Hepatocyte (in vitro differentiated cells): ENCODE results near the gene PPP1CA.

ENCODE experiments used
- EZH2 ChIP-seq: fragments of 200-600 bp; sonication (generic); IDR thresholded peaks from 2 replicates; pipeline ENCODE4 v1.6.1; 2016; ENCODE audit warnings: antibody characterized with exemption, mild to moderate bottlenecking, borderline replicate concordance
- EZH2phosphoT487 ChIP-seq: fragments of 200-600 bp; sonication (generic); IDR thresholded peaks from one replicate; pipeline ENCODE4 v1.6.1; 2018; ENCODE audit warnings: antibody characterized with exemption, mild to moderate bottlenecking, low read depth, moderate library complexity; ENCODE audit not compliant: unreplicated experiment, severe bottlenecking
- TF ChIP-seq, protein P1 (sequence below): fragments of 200-600 bp; sonication (generic); IDR thresholded peaks from 2 replicates; pipeline ENCODE4 v1.5.1; 2016; ENCODE audit warnings: antibody characterized with exemption, mild to moderate bottlenecking; ENCODE audit not compliant: poor library complexity

DNA sequence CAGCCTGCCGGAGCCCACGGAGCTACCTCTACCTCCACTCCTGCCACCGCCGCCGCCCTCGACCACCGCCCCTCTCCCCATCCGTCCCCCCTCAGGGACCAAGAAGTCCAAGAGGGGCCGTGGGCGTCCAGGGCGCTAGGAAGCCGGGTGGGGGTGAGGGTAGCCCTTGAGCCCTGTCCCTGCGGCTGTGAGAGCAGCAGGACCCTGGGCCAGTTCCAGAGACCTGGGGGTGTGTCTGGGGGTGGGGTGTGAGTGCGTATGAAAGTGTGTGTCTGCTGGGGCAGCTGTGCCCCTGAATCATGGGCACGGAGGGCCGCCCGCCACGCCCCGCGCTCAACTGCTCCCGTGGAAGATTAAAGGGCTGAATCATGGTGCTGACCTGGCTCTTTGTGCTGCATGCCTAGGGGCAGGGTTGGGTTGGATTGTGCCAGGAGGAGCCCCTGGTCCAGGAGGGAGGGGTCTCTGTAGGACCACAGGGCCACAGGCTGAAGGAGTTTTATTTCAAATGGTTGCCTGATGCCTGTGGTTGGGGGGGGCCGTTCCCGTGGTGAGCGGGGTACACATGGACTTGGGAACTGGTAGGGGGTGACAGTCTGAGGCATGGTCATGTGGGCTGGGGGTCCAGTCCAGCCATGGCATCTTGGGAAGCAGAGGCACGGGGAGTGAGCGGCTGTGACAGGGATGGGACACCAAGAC lies 33.5 kb upstream of the PPP1CA start:
- TF ChIP-seq, protein P1, sequence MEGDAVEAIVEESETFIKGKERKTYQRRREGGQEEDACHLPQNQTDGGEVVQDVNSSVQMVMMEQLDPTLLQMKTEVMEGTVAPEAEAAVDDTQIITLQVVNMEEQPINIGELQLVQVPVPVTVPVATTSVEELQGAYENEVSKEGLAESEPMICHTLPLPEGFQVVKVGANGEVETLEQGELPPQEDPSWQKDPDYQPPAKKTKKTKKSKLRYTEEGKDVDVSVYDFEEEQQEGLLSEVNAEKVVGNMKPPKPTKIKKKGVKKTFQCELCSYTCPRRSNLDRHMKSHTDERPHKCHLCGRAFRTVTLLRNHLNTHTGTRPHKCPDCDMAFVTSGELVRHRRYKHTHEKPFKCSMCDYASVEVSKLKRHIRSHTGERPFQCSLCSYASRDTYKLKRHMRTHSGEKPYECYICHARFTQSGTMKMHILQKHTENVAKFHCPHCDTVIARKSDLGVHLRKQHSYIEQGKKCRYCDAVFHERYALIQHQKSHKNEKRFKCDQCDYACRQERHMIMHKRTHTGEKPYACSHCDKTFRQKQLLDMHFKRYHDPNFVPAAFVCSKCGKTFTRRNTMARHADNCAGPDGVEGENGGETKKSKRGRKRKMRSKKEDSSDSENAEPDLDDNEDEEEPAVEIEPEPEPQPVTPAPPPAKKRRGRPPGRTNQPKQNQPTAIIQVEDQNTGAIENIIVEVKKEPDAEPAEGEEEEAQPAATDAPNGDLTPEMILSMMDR: no peak
- no peak for TF ChIP-seq EZH2
- TF ChIP-seq EZH2phosphoT487: no peak
